GM12874 (cell line): ENCODE results near the gene MAP1B.

ENCODE experiments used
- CTCF ChIP-seq: IDR thresholded peaks from 2 replicates; pipeline ENCODE4 v1.5.1; 2011; ENCODE audit warnings: low read depth, mild to moderate bottlenecking, control low read depth, low read length, moderate library complexity; ENCODE audit not compliant: insufficient read depth

MAP1B gene

DNA sequence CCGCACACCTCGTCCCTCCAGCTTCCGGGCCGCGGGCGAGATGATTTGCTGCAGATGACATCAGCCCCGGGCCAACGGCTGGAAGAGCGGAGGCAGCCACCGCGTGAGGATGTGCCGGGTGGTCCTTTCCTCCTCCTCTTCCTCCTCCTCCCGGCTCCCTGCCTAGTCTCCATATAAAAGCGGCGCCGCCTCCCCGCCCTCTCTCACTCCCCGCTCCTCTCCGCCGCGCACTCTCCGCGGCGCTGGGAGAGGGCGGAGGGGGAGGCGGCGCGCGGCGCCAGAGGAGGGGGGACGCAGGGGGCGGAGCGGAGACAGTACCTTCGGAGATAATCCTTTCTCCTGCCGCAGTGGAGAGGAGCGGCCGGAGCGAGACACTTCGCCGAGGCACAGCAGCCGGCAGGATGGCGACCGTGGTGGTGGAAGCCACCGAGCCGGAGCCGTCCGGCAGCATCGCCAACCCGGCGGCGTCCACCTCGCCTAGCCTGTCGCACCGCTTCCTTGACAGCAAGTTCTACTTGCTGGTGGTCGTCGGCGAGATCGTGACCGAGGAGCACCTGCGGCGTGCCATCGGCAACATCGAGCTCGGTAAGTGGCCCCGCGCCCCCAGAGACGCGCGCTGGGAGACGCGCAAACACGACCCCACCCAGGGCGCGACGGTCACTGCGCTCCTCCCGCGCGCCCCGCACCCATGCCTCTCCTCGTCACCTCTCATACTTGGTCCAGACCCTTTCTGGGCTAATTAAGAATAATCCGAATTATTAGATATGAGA is at the start of gene MAP1B:
MAP1B (plus strand) TSS at position 345 of the 770 bp plus-strand sequence; CDS start at position 402, 57 bp downstream.
- no peak for TF ChIP-seq CTCF

DNA sequence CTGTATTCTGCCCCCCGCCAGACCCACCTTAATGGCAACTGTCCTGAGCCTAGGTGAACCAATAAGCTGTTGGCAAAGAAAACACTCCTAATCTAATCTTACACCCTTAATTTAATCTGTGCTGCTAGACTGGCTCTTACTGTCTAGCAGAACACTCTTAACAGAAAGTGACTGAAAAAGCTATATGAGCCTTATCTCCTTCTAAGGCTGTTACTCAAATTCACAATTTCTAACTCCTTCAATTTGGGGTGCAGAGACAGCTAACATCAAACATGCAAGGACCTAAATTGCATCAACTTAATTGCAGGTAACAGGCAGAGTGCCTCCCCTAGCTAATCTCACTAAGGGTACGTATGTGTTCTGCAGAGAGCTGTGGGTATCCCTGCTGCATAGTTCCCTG is 49.5 kb upstream of the MAP1B start:
- no peak for TF ChIP-seq CTCF

DNA sequence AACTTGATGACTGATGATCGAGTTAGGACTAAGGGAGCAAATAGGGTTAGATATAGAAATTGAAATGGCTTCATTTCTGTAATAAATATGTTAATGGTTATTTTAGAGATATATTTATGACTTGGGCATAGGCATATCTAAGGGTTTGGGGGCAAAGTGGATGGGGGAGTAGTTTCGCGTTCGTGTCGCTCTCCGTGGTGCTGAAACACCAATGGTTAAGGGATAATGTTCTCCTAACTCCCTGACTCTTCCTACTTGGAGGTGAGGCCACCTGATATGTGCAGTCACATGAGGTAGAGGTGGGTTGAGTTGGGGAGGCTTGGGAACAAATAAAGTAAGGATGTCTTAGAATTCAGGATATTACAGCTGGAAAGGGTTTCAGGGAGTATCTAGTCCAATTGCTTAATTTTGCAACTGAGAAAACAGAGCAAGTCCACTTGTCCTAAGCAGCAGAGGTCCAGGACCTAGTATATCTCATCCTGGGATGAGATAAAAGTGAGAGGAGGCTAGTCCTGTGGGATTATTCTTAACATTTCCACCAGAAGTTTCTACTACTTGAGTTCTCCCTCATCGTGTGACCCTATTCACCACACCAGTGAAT is 44.0 kb upstream of the MAP1B start:
- no peak for TF ChIP-seq CTCF

DNA sequence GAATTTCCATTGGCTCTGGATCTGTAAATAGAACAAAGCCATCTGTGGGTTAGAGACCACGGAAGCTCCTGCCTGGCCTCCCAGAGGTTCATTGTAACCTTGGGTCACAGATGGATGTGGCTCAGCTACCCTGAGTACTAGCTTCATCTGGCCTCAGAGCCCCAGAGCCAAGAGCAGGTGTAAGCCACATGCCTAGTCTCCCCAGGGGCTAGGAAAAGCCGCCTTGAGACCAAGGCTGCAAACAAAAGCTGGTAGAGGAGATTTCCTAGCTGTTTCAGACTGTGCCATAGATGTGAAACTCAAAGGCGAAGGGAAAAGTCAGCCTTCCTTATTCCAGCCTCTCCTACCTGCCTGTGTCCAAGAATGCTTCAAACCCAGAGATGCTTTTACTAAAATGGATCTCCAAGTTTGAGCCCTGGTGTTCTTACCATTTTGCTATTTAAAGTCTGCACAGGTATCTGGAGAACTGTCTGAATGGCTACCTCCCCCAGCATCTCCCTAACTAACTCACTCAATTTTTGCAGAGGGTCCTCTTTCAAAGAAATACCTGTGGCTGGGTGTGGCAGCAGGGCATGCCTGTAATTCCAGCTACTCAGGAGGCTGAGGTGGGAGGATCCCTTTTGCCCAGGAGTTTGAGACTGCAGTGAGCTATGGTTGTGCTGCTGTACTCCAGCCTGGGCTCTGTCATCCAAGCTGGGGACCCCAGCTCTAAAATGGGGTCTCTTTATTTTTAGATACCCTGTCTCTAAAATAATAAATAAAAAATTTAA is 42.3 kb upstream of the MAP1B start:
- no peak for TF ChIP-seq CTCF

- TF ChIP-seq CTCF, result no peak
These were observed 41.5 kb upstream of the MAP1B start for GRCh38 chr5:72065751-72066255.

GRCh38 chr5:72066705-72067107 is 40.6 kb upstream of the MAP1B start:
- no peak for TF ChIP-seq CTCF
